H9 (cell line): ENCODE measurements around the gene XPC. TPM values are rescaled to one million over a fixed set of nuclear protein-coding genes. Genes with fewer than 3 reads are reported as not detected.

Source experiments
- DNase-seq: peaks from one replicate; pipeline ENCODE4 v3.0.0-alpha.2; 2017
- H2AFZ ChIP-seq: one replicate; pipeline ENCODE4 v1.6.1; 2013; ENCODE audit warnings: mild to moderate bottlenecking, low read length, control low read depth, moderate library complexity
- H2AK5ac ChIP-seq: 2 replicates; pipeline ENCODE4 v1.6.1; 2013; ENCODE audit warnings: low read length, control low read depth, mixed read lengths; ENCODE audit not compliant: insufficient read length
- H2BK120ac ChIP-seq: one replicate; pipeline ENCODE4 v1.6.1; 2013; ENCODE audit warnings: low read depth, mild to moderate bottlenecking, low read length, control low read depth, inconsistent platforms; ENCODE audit not compliant: poor library complexity, severe bottlenecking
- H2BK12ac ChIP-seq: 2 replicates; pipeline ENCODE4 v1.6.1; 2013; ENCODE audit warnings: low read length, control low read depth, mixed read lengths, low read depth; ENCODE audit not compliant: insufficient read length
- H2BK15ac ChIP-seq: 2 replicates; pipeline ENCODE4 v1.6.1; 2013; ENCODE audit warnings: low read depth, low read length, control low read depth
- H2BK20ac ChIP-seq: one replicate; pipeline ENCODE4 v1.6.1; 2013; ENCODE audit warnings: low read depth, mild to moderate bottlenecking, low read length, control low read depth, inconsistent platforms; ENCODE audit not compliant: poor library complexity, severe bottlenecking
- H2BK5ac ChIP-seq: 2 replicates; pipeline ENCODE4 v1.6.1; 2013; ENCODE audit warnings: low read length, control low read depth, mixed read lengths; ENCODE audit not compliant: insufficient read length
- H3K14ac ChIP-seq: 2 replicates; pipeline ENCODE4 v1.6.1; 2013; ENCODE audit warnings: low read length, control low read depth; ENCODE audit not compliant: insufficient read depth
- H3K18ac ChIP-seq: 2 replicates; pipeline ENCODE4 v1.6.1; 2013; ENCODE audit warnings: low read depth, mild to moderate bottlenecking, mixed read lengths, low read length, control low read depth; ENCODE audit not compliant: insufficient read length
- H3K23ac ChIP-seq: 2 replicates; pipeline ENCODE4 v1.6.1; 2013; ENCODE audit warnings: low read length, control low read depth, mixed read lengths, low read depth; ENCODE audit not compliant: insufficient read length
- H3K23me2 ChIP-seq: 2 replicates; pipeline ENCODE4 v1.6.1; 2013; ENCODE audit warnings: low read depth, mild to moderate bottlenecking, mixed read lengths, low read length, control low read depth; ENCODE audit not compliant: insufficient read length, poor library complexity, severe bottlenecking
- H3K27ac ChIP-seq: 2 replicates; pipeline ENCODE4 v1.5.1; 2013; ENCODE audit warnings: low read length, control low read depth, mixed read lengths, low read depth; ENCODE audit not compliant: insufficient read length
- H3K27me3 ChIP-seq: 2 replicates; pipeline ENCODE4 v1.6.1; 2013; ENCODE audit warnings: low read length, control low read depth, inconsistent platforms; ENCODE audit not compliant: insufficient read depth
- H3K4ac ChIP-seq: 2 replicates; pipeline ENCODE4 v1.6.1; 2013; ENCODE audit warnings: low read depth, mild to moderate bottlenecking, control low read depth, inconsistent platforms, low read length, moderate library complexity
- H3K4me1 ChIP-seq: 2 replicates; pipeline ENCODE4 v1.6.1; 2013; ENCODE audit warnings: low read length, control low read depth, inconsistent platforms; ENCODE audit not compliant: insufficient read depth
- H3K4me2 ChIP-seq: 2 replicates; pipeline ENCODE4 v1.6.1; 2013; ENCODE audit warnings: low read length, control low read depth, mixed read lengths; ENCODE audit not compliant: insufficient read length, insufficient read depth
- H3K56ac ChIP-seq: 2 replicates; pipeline ENCODE4 v1.6.1; 2013; ENCODE audit warnings: low read depth, mild to moderate bottlenecking, mixed read lengths, low read length, control low read depth; ENCODE audit not compliant: insufficient read length
- H3K79me1 ChIP-seq: 2 replicates; pipeline ENCODE4 v1.6.1; 2013; ENCODE audit warnings: low read depth, mild to moderate bottlenecking, moderate library complexity, low read length, control low read depth, inconsistent platforms; ENCODE audit not compliant: insufficient read depth, poor library complexity, severe bottlenecking
- H3K79me2 ChIP-seq: 2 replicates; pipeline ENCODE4 v1.6.1; 2013; ENCODE audit warnings: low read length, control low read depth, inconsistent platforms; ENCODE audit not compliant: insufficient read depth
- H3K9ac ChIP-seq: 2 replicates; pipeline ENCODE4 v1.6.1; 2013; ENCODE audit warnings: low read length, control low read depth, mixed read lengths; ENCODE audit not compliant: insufficient read length; ENCODE audit errors: extremely low read depth
- H3K9me3 ChIP-seq: one replicate; pipeline ENCODE4 v1.6.1; 2013; ENCODE audit warnings: low read depth, low read length, inconsistent platforms; ENCODE audit not compliant: control insufficient read depth
- H3T11ph ChIP-seq: one replicate; pipeline ENCODE4 v1.6.1; 2013; ENCODE audit warnings: mild to moderate bottlenecking, low read length, control low read depth, inconsistent platforms
- H4K20me1 ChIP-seq: one replicate; pipeline ENCODE4 v1.6.1; 2013; ENCODE audit not compliant: control insufficient read depth, insufficient read length, insufficient read depth
- H4K5ac ChIP-seq: 2 replicates; pipeline ENCODE4 v1.6.1; 2013; ENCODE audit warnings: low read depth, mild to moderate bottlenecking, mixed read lengths, low read length, control low read depth; ENCODE audit not compliant: insufficient read length
- H4K8ac ChIP-seq: replicated peaks from 2 replicates; pipeline ENCODE4 v1.6.1; 2013; ENCODE audit warnings: low read length, control low read depth, mixed read lengths, low read depth; ENCODE audit not compliant: insufficient read length
- H4K91ac ChIP-seq: 2 replicates; pipeline ENCODE4 v1.6.1; 2013; ENCODE audit warnings: low read depth, mild to moderate bottlenecking, moderate library complexity, mixed read lengths, low read length, control low read depth; ENCODE audit not compliant: insufficient read length
- H3K27ac Mint-ChIP-seq, 3 experiments: 2 replicates in 2 of 3; 3 replicates in 1 of 3; pipeline ENCODE4 v1.8.0; 2020 to 2021; ENCODE audit warnings: mixed read lengths in 3 of 3, mild to moderate bottlenecking in 1 of 3, moderate library complexity in 1 of 3
- H3K27me3 Mint-ChIP-seq: 2 replicates; pipeline ENCODE4 v1.8.0; 2021; ENCODE audit warnings: low read depth, mild to moderate bottlenecking, moderate library complexity, mixed read lengths
- H3K36me3 Mint-ChIP-seq, 3 experiments: 2 replicates in 2 of 3; 3 replicates in 1 of 3; pipeline ENCODE4 v1.8.0; 2020 to 2021; ENCODE audit warnings: low read depth in 3 of 3, mixed read lengths in 3 of 3; ENCODE audit not compliant: insufficient read depth in 1 of 3
- H3K4me1 Mint-ChIP-seq, 2 experiments: 2 replicates each; pipeline ENCODE4 v1.8.0; 2020; ENCODE audit warnings: mixed read lengths in 2 of 2
- H3K4me3 Mint-ChIP-seq, 2 experiments: 2 replicates in 1 of 2; 3 replicates in 1 of 2; pipeline ENCODE4 v1.8.0; 2020 to 2021; ENCODE audit warnings: mild to moderate bottlenecking in 2 of 2, mixed read lengths in 2 of 2, moderate library complexity in 1 of 2
- H3K9me3 Mint-ChIP-seq, 2 experiments: 2 replicates in 1 of 2; 3 replicates in 1 of 2; pipeline ENCODE4 v1.8.0; 2020; ENCODE audit warnings: mild to moderate bottlenecking in 2 of 2, mixed read lengths in 2 of 2, moderate library complexity in 1 of 2
- WGBS: extraction: QIAGEN DNeasy Blood & Tissue Kit; methylation state at CpG from one replicate; pipeline ENCODE4 v1.1.7; 2013; ENCODE audit warnings: missing lambda C conversion rate, low lambda C conversion rate, mixed read lengths; ENCODE audit not compliant: insufficient read length; ENCODE audit errors: extremely low coverage; 5-methylcytosine and 5-hydroxymethylcytosine counted together
- total RNA-seq: library from RNA; stranded (reverse); gene quantifications from 2 replicates; pipeline ENCODE4 v1.2.1, GENCODE V29; 2021
- TF ChIP-seq, protein P1 (sequence below): fragments of 200-600 bp; sonication (generic); conservative IDR thresholded peaks from 3 replicates; pipeline ENCODE4 v1.8.0; 2021; ENCODE audit warnings: antibody characterized with exemption, mild to moderate bottlenecking

XPC gene
- total RNA-seq, 1 experiment from 2014 or later, result 30.3 TPM

- Histone ChIP-seq H3K18ac (no peak overlapping the region), H2AK5ac (no peak overlapping the region), H2BK120ac (no peak overlapping the region), H3K4me2 (no peak overlapping the region), H3K23ac (no peak overlapping the region), H4K5ac (no peak overlapping the region), H3K27ac (no peak overlapping the region), H3K27me3 (no peaks in the 10 kb centered on the region), H3K9me3 (no peaks in the 10 kb centered on the region), H3K56ac (no peak overlapping the region), H2BK5ac (no peak overlapping the region), H2BK20ac (no peak overlapping the region), H4K8ac (no peak overlapping the region), H3K9ac (no peak overlapping the region), H2BK12ac (no peak overlapping the region), H3K14ac (no peak overlapping the region), H3K79me2 (no peaks in the 10 kb centered on the region), H2AFZ (no peak overlapping the region), H3K4ac (no peak overlapping the region), H3T11ph (no peak overlapping the region), H4K20me1 (no peaks in the 10 kb centered on the region), H2BK15ac (no peak overlapping the region), H3K23me2 (no peaks in the 10 kb centered on the region), H4K91ac (no peak overlapping the region), H3K4me1 (no peaks in the 10 kb centered on the region), H3K79me1 (no peaks in the 10 kb centered on the region)
- no peak for DNase-seq
- H3K4me1 Mint-ChIP-seq, result peaks cover 3 to 7% of the 10 kb centered on the region in 2 experiments; a peak in 3 of 4 replicates
- no peaks in the 10 kb centered on the region for H3K9me3 Mint-ChIP-seq
- no peaks in the 10 kb centered on the region for H3K36me3 Mint-ChIP-seq
- TF ChIP-seq, protein P1, sequence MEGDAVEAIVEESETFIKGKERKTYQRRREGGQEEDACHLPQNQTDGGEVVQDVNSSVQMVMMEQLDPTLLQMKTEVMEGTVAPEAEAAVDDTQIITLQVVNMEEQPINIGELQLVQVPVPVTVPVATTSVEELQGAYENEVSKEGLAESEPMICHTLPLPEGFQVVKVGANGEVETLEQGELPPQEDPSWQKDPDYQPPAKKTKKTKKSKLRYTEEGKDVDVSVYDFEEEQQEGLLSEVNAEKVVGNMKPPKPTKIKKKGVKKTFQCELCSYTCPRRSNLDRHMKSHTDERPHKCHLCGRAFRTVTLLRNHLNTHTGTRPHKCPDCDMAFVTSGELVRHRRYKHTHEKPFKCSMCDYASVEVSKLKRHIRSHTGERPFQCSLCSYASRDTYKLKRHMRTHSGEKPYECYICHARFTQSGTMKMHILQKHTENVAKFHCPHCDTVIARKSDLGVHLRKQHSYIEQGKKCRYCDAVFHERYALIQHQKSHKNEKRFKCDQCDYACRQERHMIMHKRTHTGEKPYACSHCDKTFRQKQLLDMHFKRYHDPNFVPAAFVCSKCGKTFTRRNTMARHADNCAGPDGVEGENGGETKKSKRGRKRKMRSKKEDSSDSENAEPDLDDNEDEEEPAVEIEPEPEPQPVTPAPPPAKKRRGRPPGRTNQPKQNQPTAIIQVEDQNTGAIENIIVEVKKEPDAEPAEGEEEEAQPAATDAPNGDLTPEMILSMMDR, result no peak
- H3K27ac Mint-ChIP-seq, result no peak overlapping the region
- no peak overlapping the region for H3K4me3 Mint-ChIP-seq
- H3K27me3 Mint-ChIP-seq, result no peaks in the 10 kb centered on the region; the same call in 1 of the 2 replicates
- no CpG with 5 or more reads among the region's 4 CpGs for WGBS
Measured at GRCh38 chr3:14208168-14208567, 29.8 kb upstream of the XPC start.
